GM06990 (cell line): ENCODE data around the gene PPP4C.
"Not testable (repeated sequence)": the region's sequence is repeated elsewhere in the genome, so short reads cannot be mapped to it uniquely, and the experiment has no call there.

Experiments used
- DNase-seq: peaks from one replicate; pipeline ENCODE4 v3.0.0-alpha.2; 2011; ENCODE audit not compliant: insufficient read length; ENCODE audit errors: extremely low read depth
- H3K27me3 ChIP-seq: replicated peaks from 2 replicates; pipeline ENCODE4 v1.6.0; 2011; ENCODE audit warnings: low read length; ENCODE audit not compliant: control insufficient read depth, insufficient read depth
- H3K36me3 ChIP-seq: 2 replicates; pipeline ENCODE4 v1.5.1; 2011; ENCODE audit warnings: low read length; ENCODE audit not compliant: control insufficient read depth, insufficient read depth
- H3K4me3 ChIP-seq: replicated peaks from 2 replicates; pipeline ENCODE4 v1.5.1; 2011; ENCODE audit warnings: low read depth, mild to moderate bottlenecking, control low read depth, low read length
- TF ChIP-seq, protein P1 (sequence below): IDR thresholded peaks from 2 replicates; pipeline ENCODE4 v1.5.1; 2011; ENCODE audit warnings: low read length, control low read depth, mild to moderate bottlenecking, inconsistent platforms; ENCODE audit not compliant: insufficient read depth, poor library complexity, severe bottlenecking

PPP4C gene

DNA sequence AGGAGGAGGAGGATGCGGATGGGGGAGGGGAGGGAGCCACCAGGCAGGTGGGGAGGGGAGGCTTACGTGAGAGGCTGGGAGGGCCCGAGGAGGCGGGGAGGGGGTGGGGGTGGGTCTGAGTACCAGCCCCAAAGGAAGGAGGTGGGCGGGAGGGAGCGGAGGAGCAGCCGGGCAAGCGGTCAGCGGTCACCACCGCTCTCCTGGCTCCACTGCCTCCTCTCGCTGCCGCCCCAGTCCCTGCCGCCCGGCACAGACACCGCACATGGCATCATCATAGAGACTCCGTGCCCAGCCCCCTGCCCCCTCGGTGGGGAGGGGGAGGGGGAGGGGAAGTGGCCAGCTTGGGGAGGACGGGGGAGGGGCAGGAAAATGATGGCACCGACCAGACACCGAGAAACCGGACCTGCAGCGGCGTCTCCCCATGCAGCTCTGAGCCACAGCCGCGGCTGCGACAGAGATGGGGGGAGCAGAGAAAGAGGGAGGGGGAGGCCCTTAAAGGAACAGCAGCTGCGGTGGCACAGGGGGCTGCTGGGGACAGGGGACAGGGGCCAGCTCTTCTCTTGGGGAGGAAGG is 44.9 kb upstream of the PPP4C start, which contains the start of gene TLCD3B:
TLCD3B (minus strand) TSS at position 431 of the 573 bp plus-strand sequence. CDS start 744 bp downstream, outside the sequence.
- DNase-seq: no peak
- TF ChIP-seq, protein P1, sequence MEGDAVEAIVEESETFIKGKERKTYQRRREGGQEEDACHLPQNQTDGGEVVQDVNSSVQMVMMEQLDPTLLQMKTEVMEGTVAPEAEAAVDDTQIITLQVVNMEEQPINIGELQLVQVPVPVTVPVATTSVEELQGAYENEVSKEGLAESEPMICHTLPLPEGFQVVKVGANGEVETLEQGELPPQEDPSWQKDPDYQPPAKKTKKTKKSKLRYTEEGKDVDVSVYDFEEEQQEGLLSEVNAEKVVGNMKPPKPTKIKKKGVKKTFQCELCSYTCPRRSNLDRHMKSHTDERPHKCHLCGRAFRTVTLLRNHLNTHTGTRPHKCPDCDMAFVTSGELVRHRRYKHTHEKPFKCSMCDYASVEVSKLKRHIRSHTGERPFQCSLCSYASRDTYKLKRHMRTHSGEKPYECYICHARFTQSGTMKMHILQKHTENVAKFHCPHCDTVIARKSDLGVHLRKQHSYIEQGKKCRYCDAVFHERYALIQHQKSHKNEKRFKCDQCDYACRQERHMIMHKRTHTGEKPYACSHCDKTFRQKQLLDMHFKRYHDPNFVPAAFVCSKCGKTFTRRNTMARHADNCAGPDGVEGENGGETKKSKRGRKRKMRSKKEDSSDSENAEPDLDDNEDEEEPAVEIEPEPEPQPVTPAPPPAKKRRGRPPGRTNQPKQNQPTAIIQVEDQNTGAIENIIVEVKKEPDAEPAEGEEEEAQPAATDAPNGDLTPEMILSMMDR: no peak
- no peak within 1 kb of the TSS; the same call in 1 of the 2 replicates for H3K4me3 ChIP-seq

DNA sequence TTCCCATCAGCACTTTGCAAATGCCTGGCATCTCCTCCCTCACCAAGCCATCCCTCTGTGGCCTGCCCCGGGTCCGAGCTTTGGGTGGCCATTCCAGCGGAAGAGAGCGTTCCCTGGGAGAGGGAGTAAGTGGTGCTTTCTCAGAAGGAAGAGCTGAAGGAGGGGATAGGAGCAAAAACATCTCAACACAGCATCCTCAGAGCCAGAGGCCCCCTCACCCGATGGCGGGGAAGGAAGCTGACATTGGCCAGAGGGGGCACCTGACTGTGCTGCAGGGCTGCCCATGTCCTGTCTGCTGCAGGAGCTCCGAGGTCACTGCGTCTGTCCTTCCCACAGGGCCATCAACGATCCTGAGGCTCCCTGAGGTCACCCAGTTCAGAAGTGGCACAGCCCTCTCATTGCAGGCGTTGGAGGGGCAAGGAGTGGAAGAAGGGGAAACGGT is 44.3 kb upstream of the PPP4C start:
- Histone ChIP-seq H3K36me3 (no peaks in the 10 kb centered on the region), H3K4me3 (no peak overlapping the region), H3K27me3 (no peaks in the 10 kb centered on the region; the same call in 1 of the 2 replicates)
- no peak for DNase-seq
- TF ChIP-seq, protein P1: peak; percentile 2

More for the DNA sequence above, 44.9 kb upstream of the PPP4C start, which contains the start of gene TLCD3B:
- Histone ChIP-seq H3K27me3 (no peaks in the 10 kb centered on the region; the same call in 1 of the 2 replicates), H3K36me3 (no peaks in the 10 kb centered on the region)

DNA sequence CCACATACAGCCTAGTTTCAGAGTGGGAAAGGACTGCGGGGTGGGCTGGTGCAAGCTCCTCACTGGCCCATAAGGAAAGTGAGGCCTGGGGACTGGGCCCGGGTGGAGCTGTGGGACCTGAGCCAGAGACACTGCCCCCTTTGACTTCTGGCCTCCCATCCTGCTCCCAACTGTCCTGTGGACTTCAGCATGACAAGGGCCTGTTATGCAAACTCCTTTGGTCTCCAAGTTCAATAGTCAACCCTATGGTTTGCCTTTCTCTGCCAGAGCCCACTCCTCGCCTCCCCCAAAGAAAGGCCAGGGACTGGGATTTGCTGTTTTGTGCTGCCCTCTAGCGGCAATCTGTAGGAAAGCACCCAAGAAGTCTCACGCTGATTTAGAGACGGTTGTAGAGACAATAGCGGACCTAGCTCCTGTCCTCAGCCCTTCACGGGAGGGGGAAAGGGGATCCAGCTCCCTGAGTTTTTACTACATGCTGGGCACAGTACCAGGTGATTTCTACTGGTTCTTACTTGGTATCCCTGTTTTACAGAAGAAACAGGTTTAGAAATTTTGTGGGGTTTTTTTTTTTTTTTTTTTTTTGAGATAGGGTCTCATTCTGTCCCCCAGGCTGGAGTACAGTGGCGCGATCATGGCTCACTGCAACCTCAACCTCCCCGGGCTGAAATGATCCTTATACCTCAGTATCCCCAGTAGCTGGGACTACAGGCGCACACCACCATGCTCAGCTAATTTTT is 43.5 kb upstream of the PPP4C start:
- TF ChIP-seq, protein P1: peak; percentile 83
- no peak for DNase-seq
- no peaks in the 10 kb centered on the region; the same call in 1 of the 2 replicates for H3K27me3 ChIP-seq
- H3K4me3 ChIP-seq: no peak overlapping the region
- no peaks in the 10 kb centered on the region for H3K36me3 ChIP-seq

DNA sequence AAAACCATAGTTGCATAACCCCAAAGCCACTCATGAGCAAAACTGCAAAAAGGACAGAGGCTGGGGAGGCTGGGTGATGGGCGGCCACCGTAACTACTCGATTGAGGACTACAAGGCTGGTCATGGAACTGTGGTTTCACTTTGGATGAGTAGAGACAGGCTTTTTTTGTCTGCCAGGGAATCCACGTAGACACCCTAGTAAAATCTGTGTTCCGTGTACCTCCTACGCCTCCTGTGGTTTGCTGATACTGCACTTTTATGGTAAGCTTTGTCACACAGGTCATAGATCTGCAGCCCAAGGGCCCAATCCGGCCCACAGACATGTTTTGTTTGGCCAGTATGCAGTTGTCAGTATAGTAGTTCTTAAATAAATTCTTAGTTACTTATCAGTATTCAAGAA is 42.5 kb upstream of the PPP4C start:
- no peaks in the 10 kb centered on the region for H3K36me3 ChIP-seq
- H3K27me3 ChIP-seq: no peaks in the 10 kb centered on the region; the same call in 1 of the 2 replicates
- DNase-seq: no peak
- no peak overlapping the region for H3K4me3 ChIP-seq
- TF ChIP-seq, protein P1: no peak

DNA sequence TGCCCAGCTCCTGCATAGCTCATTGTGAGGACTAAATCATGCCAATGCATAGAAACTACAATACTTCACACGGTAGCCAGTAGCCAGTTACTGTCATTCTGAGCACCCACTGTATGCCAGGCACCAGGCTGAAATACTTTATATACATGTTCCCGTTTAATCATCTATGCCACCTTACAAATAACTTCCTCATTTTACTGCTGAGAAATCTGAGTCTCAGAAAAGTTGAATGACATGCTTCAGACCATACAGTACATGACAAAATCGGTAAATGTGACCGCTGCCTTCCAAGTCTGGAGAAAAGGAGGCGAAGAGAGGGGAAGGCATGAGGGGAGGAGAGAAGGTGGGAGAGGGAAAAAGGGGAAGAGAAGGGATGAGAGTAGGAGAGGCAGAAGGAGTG is 35.6 kb upstream of the PPP4C start:
- TF ChIP-seq, protein P1: no peak
- Histone ChIP-seq H3K27me3 (no peaks in the 10 kb centered on the region; the same call in 1 of the 2 replicates), H3K4me3 (no peak overlapping the region), H3K36me3 (no peaks in the 10 kb centered on the region)
- DNase-seq: no peak

DNA sequence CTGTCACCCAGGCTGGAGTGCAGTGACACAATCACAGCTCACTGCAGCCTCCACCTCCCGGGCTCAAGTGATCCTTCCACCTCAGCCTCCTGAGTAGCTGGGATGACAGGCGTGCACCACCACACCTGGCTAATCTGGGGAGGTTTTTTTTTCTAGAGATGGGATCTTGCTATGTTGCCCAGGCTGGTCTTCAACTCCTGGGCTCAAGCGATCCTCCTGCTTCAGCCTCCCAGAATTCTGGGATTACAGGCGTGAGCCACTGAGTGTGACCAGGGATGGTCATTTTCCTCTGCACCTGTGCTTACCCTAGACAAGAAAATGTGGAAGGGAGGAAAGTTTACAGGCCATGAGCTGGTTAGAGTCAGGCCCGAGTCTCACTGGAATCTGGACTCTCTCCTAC is 35.1 kb upstream of the PPP4C start:
- not testable (repeated sequence) for DNase-seq, H3K27me3 ChIP-seq, H3K4me3 ChIP-seq, H3K36me3 ChIP-seq
